Neural progenitor cell (in vitro differentiated cells): ENCODE results near the gene RALGAPA2. TPM values are rescaled to one million over a fixed set of nuclear protein-coding genes. Genes with fewer than 3 reads are reported as not detected.

Experiments
- DNase-seq: peaks from one replicate; pipeline ENCODE4 v3.0.0-alpha.2; 2016; ENCODE audit warnings: low spot score
- H2AFZ ChIP-seq: fragments of 200-600 bp; sonication (generic); replicated peaks from 2 replicates; pipeline ENCODE4 v1.6.1; 2016; ENCODE audit warnings: antibody characterized with exemption
- H3F3A ChIP-seq: fragments of 200-600 bp; sonication (generic); 2 replicates; pipeline ENCODE4 v1.6.1; 2016; ENCODE audit warnings: antibody characterized with exemption, low read depth
- H3K27ac ChIP-seq: fragments of 200-600 bp; sonication (generic); 2 replicates; pipeline ENCODE4 v1.5.1; 2016; ENCODE audit warnings: mild to moderate bottlenecking
- H3K27me3 ChIP-seq: fragments of 200-600 bp; sonication (generic); 2 replicates; pipeline ENCODE4 v1.6.1; 2016; ENCODE audit warnings: mild to moderate bottlenecking, moderate library complexity
- H3K36me3 ChIP-seq: fragments of 200-600 bp; sonication (generic); 2 replicates; pipeline ENCODE4 v1.5.1; 2016
- H3K4me1 ChIP-seq: fragments of 200-600 bp; sonication (generic); 2 replicates; pipeline ENCODE4 v1.6.1; 2016; ENCODE audit warnings: mixed run types
- H3K4me2 ChIP-seq: fragments of 200-600 bp; sonication (generic); 2 replicates; pipeline ENCODE4 v1.6.1; 2016
- H3K4me3 ChIP-seq: fragments of 200-600 bp; sonication (generic); 2 replicates; pipeline ENCODE4 v1.5.1; 2016
- H3K79me2 ChIP-seq: fragments of 200-600 bp; sonication (generic); 2 replicates; pipeline ENCODE4 v1.6.1; 2016; ENCODE audit warnings: low read depth
- H3K9ac ChIP-seq: fragments of 200-600 bp; sonication (generic); 2 replicates; pipeline ENCODE4 v1.6.1; 2016
- H3K9me3 ChIP-seq: fragments of 200-600 bp; sonication (generic); 2 replicates; pipeline ENCODE4 v1.5.1; 2016; ENCODE audit warnings: low read depth
- H4K20me1 ChIP-seq: fragments of 200-600 bp; sonication (generic); 2 replicates; pipeline ENCODE4 v1.6.1; 2016; ENCODE audit warnings: low read depth
- H3K27ac Mint-ChIP-seq: 3 replicates; pipeline ENCODE4 v1.8.0; 2021; ENCODE audit warnings: mixed read lengths
- H3K27me3 Mint-ChIP-seq: 2 replicates; pipeline ENCODE4 v1.8.0; 2022; ENCODE audit warnings: low read depth, mild to moderate bottlenecking, inconsistent platforms, moderate library complexity, mixed read lengths; ENCODE audit not compliant: insufficient read depth
- H3K36me3 Mint-ChIP-seq: 3 replicates; pipeline ENCODE4 v1.8.0; 2021; ENCODE audit warnings: mixed read lengths
- H3K4me1 Mint-ChIP-seq: 3 replicates; pipeline ENCODE4 v1.8.0; 2021; ENCODE audit warnings: mixed read lengths
- H3K4me3 Mint-ChIP-seq: 3 replicates; pipeline ENCODE4 v1.8.0; 2021; ENCODE audit warnings: mild to moderate bottlenecking, moderate library complexity, mixed read lengths
- H3K9me3 Mint-ChIP-seq: 3 replicates; pipeline ENCODE4 v1.8.0; 2020; ENCODE audit warnings: mixed read lengths
- EZH2 ChIP-seq: fragments of 200-600 bp; sonication (generic); IDR thresholded peaks from 2 replicates; pipeline ENCODE4 v1.6.1; 2017; ENCODE audit warnings: antibody characterized with exemption, mild to moderate bottlenecking, moderate library complexity
- EZH2phosphoT487 ChIP-seq: fragments of 200-600 bp; sonication (generic); IDR thresholded peaks from 2 replicates; pipeline ENCODE4 v1.6.1; 2017; ENCODE audit warnings: antibody characterized with exemption
- total RNA-seq: library from RNA; depleted of rRNA; stranded (reverse); fragments of >200 nt; gene quantifications from 2 replicates; pipeline ENCODE4 v1.2.3, GENCODE V29; 2015; ENCODE audit warnings: low replicate concordance
- TF ChIP-seq, protein P1 (sequence below): fragments of 200-600 bp; sonication (generic); IDR thresholded peaks from 2 replicates; pipeline ENCODE4 v1.5.1; 2017; ENCODE audit warnings: antibody characterized with exemption, mild to moderate bottlenecking

RALGAPA2 gene
- total RNA-seq, 1 donor from 2014 or later: 25.9 TPM

GRCh38 chr20:20561841-20562240, 150.6 kb downstream of the RALGAPA2 start:
- Mint-ChIP-seq H3K4me3 (no peak overlapping the region), H3K27ac (no peak overlapping the region), H3K4me1 (no peaks in the 10 kb centered on the region), H3K27me3 (peaks cover 2% of the 10 kb centered on the region), H3K9me3 (no peaks in the 10 kb centered on the region), H3K36me3 (peaks cover 8% of the 10 kb centered on the region)
- H3K27me3 ChIP-seq: no peaks in the 10 kb centered on the region
- no peak for TF ChIP-seq EZH2
- TF ChIP-seq, protein P1, sequence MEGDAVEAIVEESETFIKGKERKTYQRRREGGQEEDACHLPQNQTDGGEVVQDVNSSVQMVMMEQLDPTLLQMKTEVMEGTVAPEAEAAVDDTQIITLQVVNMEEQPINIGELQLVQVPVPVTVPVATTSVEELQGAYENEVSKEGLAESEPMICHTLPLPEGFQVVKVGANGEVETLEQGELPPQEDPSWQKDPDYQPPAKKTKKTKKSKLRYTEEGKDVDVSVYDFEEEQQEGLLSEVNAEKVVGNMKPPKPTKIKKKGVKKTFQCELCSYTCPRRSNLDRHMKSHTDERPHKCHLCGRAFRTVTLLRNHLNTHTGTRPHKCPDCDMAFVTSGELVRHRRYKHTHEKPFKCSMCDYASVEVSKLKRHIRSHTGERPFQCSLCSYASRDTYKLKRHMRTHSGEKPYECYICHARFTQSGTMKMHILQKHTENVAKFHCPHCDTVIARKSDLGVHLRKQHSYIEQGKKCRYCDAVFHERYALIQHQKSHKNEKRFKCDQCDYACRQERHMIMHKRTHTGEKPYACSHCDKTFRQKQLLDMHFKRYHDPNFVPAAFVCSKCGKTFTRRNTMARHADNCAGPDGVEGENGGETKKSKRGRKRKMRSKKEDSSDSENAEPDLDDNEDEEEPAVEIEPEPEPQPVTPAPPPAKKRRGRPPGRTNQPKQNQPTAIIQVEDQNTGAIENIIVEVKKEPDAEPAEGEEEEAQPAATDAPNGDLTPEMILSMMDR: no peak
- TF ChIP-seq EZH2phosphoT487: no peak
- H3K79me2 ChIP-seq: no peaks in the 10 kb centered on the region
- H3K4me1 ChIP-seq: peaks cover 8% of the 10 kb centered on the region
- DNase-seq: no peak
- no peak overlapping the region for H3K4me3 ChIP-seq
- no peaks in the 10 kb centered on the region for H3F3A ChIP-seq
- H3K27ac ChIP-seq: no peak overlapping the region
- H3K4me2 ChIP-seq: no peak overlapping the region
- H4K20me1 ChIP-seq: no peaks in the 10 kb centered on the region
- H3K36me3 ChIP-seq: no peaks in the 10 kb centered on the region
- no peaks in the 10 kb centered on the region for H3K9me3 ChIP-seq
- H3K9ac ChIP-seq: no peak overlapping the region
- H2AFZ ChIP-seq: no peak overlapping the region

- Histone ChIP-seq H3K36me3 (no peaks in the 10 kb centered on the region), H3K27ac (no peak overlapping the region), H3K9ac (no peak overlapping the region), H3K79me2 (no peaks in the 10 kb centered on the region), H3K27me3 (no peaks in the 10 kb centered on the region), H4K20me1 (no peaks in the 10 kb centered on the region), H3K9me3 (no peaks in the 10 kb centered on the region), H3K4me3 (no peak overlapping the region), H2AFZ (no peak overlapping the region), H3K4me1 (peaks cover 8% of the 10 kb centered on the region), H3K4me2 (no peak overlapping the region), H3F3A (no peaks in the 10 kb centered on the region)
- Mint-ChIP-seq H3K27ac (no peak overlapping the region), H3K9me3 (no peaks in the 10 kb centered on the region), H3K36me3 (peaks cover 10% of the 10 kb centered on the region), H3K4me3 (no peak overlapping the region), H3K27me3 (peaks cover 2% of the 10 kb centered on the region), H3K4me1 (no peaks in the 10 kb centered on the region)
- TF ChIP-seq EZH2: no peak
- no peak for DNase-seq
Measured at GRCh38 chr20:20561172-20561571, 151.3 kb downstream of the RALGAPA2 start.

GRCh38 chr20:20557406-20557805, 155.0 kb downstream of the RALGAPA2 start:
- Histone ChIP-seq H3K4me1 (peaks cover 8% of the 10 kb centered on the region), H3K9ac (no peak overlapping the region), H3K27ac (no peak overlapping the region), H3K4me3 (no peak overlapping the region), H3K4me2 (no peak overlapping the region), H3K79me2 (no peaks in the 10 kb centered on the region), H2AFZ (no peak overlapping the region), H3F3A (no peaks in the 10 kb centered on the region), H4K20me1 (no peaks in the 10 kb centered on the region), H3K36me3 (no peaks in the 10 kb centered on the region), H3K9me3 (peaks cover 9% of the 10 kb centered on the region), H3K27me3 (no peaks in the 10 kb centered on the region)
- DNase-seq: no peak
- H3K27me3 Mint-ChIP-seq: peaks cover 2% of the 10 kb centered on the region
- H3K4me3 Mint-ChIP-seq: no peak overlapping the region
- no peak overlapping the region for H3K27ac Mint-ChIP-seq
- H3K36me3 Mint-ChIP-seq: peaks cover 16% of the 10 kb centered on the region
- no peaks in the 10 kb centered on the region for H3K4me1 Mint-ChIP-seq
- H3K9me3 Mint-ChIP-seq: peaks cover 7% of the 10 kb centered on the region
- TF ChIP-seq EZH2phosphoT487 (no peak), EZH2 (no peak)
- TF ChIP-seq, protein P1: no peak

DNA sequence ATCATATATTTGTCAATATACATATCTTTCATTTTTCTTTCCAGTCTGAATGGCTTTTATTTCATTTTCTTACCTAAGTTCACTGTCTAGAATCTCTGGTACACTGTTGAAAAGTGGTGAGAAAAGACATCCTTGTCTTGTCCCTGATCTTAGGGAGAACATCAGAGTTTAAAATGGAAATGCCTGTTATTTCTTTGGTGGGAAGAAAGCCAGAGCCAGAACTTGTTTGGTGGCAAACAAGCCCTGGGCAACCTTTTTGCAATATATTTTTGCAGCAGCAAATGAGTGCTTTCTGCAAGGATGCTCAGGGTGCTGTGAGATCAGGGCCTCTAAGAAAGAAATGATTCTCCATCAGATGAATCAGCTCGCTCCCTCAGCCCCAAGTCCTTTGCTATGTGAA, 156.6 kb downstream of the RALGAPA2 start:
- H3K27me3 ChIP-seq: no peaks in the 10 kb centered on the region
- no peaks in the 10 kb centered on the region for H3K36me3 ChIP-seq
- H3K4me3 ChIP-seq: no peak overlapping the region
- no peak overlapping the region for H3K9ac ChIP-seq
- no peaks in the 10 kb centered on the region for H4K20me1 ChIP-seq
- H2AFZ ChIP-seq: no peak overlapping the region
- Mint-ChIP-seq H3K36me3 (peaks cover 16% of the 10 kb centered on the region), H3K9me3 (peaks cover 7% of the 10 kb centered on the region), H3K4me3 (no peak overlapping the region), H3K27ac (no peak overlapping the region), H3K27me3 (peaks cover 4% of the 10 kb centered on the region), H3K4me1 (no peaks in the 10 kb centered on the region)
- no peaks in the 10 kb centered on the region for H3K79me2 ChIP-seq
- peaks cover 9% of the 10 kb centered on the region for H3K9me3 ChIP-seq
- no peak overlapping the region for H3K27ac ChIP-seq
- peaks cover 8% of the 10 kb centered on the region for H3K4me1 ChIP-seq
- TF ChIP-seq EZH2 (no peak), EZH2phosphoT487 (no peak)
- TF ChIP-seq, protein P1: no peak
- no peaks in the 10 kb centered on the region for H3F3A ChIP-seq
- no peak for DNase-seq
- no peak overlapping the region for H3K4me2 ChIP-seq
